ENCODE measurements around the gene CD163L1.
"Not testable (repeated sequence)": the region's sequence is repeated elsewhere in the genome, so short reads cannot be mapped to it uniquely, and the experiment has no call there.

CD163L1 gene

DNA sequence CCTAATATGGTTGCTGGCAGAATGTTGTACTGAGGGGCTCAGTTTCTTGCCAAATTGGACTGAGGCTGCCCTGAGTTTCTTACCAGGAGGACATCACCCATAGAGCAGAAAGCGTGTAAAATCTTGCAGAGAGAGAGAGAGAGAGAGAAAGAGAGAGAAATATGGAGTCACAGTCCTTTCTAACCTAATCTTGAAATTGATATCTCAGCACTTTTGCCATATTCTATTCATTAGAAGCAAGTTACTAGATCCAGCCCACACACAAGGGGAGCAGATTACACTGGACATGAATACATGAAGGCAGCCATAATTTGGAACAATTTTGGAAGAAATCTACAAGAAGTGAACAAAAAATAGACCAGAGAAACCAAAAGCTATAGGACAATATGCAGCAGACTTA, 4.1 kb upstream of the CD163L1 start:
- Histone ChIP-seq H3K4me3 (ENCODE audit: extremely low read depth, insufficient read depth, low read length, poor library complexity, severe bottlenecking) (no peak overlapping the region), H3K4me1 (ENCODE audit: control insufficient read depth, insufficient read depth, low read length, poor library complexity, severe bottlenecking) (no peaks in the 10 kb centered on the region), H3K27ac (ENCODE audit: low read depth, low read length, severe bottlenecking) (no peak overlapping the region), H3K36me3 (ENCODE audit: control insufficient read depth, insufficient read depth, low read length) (no peaks in the 10 kb centered on the region), H3K9me3 (ENCODE audit: control insufficient read depth, low read length) (no peaks in the 10 kb centered on the region)
- WGBS, 2 experiments (ENCODE audit: insufficient coverage in 2 of 2) = no CpG with 5 or more reads among the region's 1 CpG

DNA sequence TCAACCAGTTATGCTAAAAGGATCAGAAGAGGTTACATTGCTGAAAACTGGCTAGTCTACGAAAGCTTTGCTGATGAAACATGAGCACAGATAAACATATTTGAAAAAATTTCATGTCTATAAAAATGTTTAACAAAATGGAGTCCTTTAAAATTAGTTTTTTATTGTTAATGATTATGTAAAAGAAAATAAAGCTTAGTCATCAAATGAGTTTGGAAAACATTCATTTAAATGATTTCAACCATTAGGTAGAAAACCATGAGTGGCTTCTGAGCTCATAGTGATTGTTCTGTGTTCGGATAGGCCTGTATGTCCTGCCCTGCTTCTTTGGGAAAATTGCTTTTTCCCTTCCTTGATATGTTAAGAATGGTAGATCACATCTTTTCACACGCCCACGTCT, 584 bp upstream of the CD163L1 start:
- no peaks in the 10 kb centered on the region for H3K36me3 ChIP-seq (ENCODE audit: control insufficient read depth, insufficient read depth, low read length)
- 100% methylated on average over 1 of the region's 4 CpGs; no CpG with 5 or more reads in 1 of the 2 experiments for WGBS, 2 experiments (ENCODE audit: insufficient coverage in 2 of 2)
- H3K4me1 ChIP-seq (ENCODE audit: control insufficient read depth, insufficient read depth, low read length, poor library complexity, severe bottlenecking) = no peaks in the 10 kb centered on the region
- H3K9me3 ChIP-seq (ENCODE audit: control insufficient read depth, low read length) = no peaks in the 10 kb centered on the region
- no peak overlapping the region for H3K4me3 ChIP-seq (ENCODE audit: extremely low read depth, insufficient read depth, low read length, poor library complexity, severe bottlenecking)
- H3K27ac ChIP-seq (ENCODE audit: low read depth, low read length, severe bottlenecking) = no peak overlapping the region

DNA sequence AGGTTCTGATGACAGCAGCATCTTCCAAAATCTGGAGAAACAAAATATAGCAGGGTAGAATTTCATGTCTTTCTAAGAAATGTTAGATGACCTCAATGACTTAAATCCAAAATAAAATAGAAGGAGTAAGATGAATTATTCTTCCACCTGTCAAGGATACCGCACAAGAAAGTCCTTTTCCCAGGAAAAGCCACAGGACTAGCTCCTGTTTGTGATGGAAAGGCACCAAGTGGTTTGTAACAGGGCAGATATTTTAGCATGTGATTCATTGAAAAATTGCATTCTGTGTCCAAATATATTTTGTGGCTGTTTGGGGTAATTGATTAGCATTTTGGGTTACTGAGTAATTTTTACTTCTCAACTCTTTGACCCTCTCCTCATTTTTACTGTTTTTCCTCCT, 2.7 kb downstream of the CD163L1 start:
- no peak overlapping the region for H3K4me3 ChIP-seq (ENCODE audit: extremely low read depth, insufficient read depth, low read length, poor library complexity, severe bottlenecking)
- WGBS, 2 experiments (ENCODE audit: insufficient coverage in 2 of 2) = 78% methylated on average over 1 of the region's 1 CpG; no CpG with 5 or more reads in 1 of the 2 experiments
- no peaks in the 10 kb centered on the region for H3K9me3 ChIP-seq (ENCODE audit: control insufficient read depth, low read length)
- no peak overlapping the region for H3K27ac ChIP-seq (ENCODE audit: low read depth, low read length, severe bottlenecking)
- H3K4me1 ChIP-seq (ENCODE audit: control insufficient read depth, insufficient read depth, low read length, poor library complexity, severe bottlenecking) = no peaks in the 10 kb centered on the region
- no peaks in the 10 kb centered on the region for H3K36me3 ChIP-seq (ENCODE audit: control insufficient read depth, insufficient read depth, low read length)

DNA sequence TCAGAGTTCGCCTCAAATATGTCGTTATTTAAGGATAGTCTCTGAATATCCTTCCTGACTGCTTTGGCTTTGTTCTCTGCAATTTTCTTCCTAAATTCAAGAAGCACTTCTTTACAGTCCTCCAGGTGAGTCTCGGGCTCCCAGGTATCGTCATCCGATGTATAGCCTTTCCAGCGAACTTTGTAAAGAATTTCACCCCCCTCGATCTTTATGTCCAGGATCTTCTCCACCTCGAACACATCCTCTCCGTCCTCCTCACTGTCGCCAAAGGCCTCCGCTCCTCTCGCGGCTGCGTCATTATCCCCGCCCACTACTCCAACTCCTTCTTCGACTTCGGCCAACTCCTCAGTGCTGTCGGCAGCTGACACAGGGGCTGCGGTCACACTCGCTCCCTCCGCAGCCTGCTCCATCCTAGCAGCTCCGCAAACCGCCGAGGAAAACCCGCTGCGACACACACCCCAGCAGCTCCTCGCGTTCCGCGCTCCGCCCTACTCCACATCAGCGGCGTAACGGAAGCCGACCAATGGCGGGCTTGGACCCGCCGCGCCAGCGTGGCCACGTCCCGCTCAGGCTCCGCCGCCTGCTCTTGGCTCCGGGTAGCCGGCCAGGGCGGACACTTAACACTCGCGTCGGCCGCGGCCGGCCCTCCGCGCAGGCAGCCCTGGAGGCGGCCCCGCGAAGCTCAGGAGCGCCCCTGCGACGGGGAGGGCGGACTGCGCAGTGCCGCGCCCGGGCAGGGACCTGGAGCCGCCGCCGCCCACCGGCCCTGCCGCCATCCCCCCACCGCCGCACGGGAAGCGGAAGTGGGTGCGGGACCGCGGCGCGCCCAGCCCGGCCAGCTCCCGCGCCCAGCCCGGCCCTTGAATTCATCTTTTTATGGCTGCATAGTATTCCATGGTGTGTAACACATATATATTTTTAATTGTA, 4.1 kb downstream of the CD163L1 start:
- H3K9me3 ChIP-seq (ENCODE audit: control insufficient read depth, low read length) = no peaks in the 10 kb centered on the region
- H3K4me3 ChIP-seq (ENCODE audit: extremely low read depth, insufficient read depth, low read length, poor library complexity, severe bottlenecking) = peak overlapping the region; percentile 35
- no peaks in the 10 kb centered on the region for H3K36me3 ChIP-seq (ENCODE audit: control insufficient read depth, insufficient read depth, low read length)
- no peaks in the 10 kb centered on the region for H3K4me1 ChIP-seq (ENCODE audit: control insufficient read depth, insufficient read depth, low read length, poor library complexity, severe bottlenecking)
- peak overlapping the region; percentile 30 for H3K27ac ChIP-seq (ENCODE audit: low read depth, low read length, severe bottlenecking)
- WGBS, 2 experiments (ENCODE audit: insufficient coverage in 2 of 2) = 13 to 14% methylated on average over 64 to 65 of the region's 84 CpGs

DNA sequence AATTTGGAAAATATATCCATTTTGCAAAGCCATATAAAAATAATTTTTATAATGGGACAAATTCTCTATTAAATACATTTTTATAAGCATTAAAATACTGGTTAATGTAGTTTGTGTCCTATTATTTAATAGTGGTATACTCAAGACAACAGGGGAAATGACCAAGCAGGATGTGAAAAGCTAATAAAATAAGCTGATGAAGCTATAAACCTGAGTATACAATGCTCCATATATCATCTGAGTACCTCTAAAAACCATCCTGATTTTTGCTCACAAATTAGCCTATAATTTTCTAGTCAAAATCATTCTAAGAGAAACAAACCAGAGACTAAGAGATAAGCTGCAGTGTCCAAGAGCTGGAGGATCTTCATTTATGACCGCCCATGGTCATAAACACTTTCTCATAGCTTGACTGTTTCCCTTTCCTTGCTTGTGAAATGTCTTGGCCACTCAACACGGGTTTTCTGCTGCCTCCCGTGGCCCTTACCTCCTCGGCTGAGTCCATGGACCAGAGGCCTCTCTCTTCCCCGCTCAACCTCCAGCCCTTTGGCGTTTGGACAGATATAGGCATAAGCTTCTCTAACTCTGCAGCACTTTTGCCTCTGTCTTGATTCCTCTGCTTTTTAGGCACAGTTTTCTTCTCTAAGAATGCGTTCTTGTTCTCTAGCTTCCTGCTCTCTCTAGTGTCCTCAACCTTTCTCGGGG, 5.5 kb downstream of the CD163L1 start:
- H3K36me3 ChIP-seq (ENCODE audit: control insufficient read depth, insufficient read depth, low read length); H3K27ac ChIP-seq (ENCODE audit: low read depth, low read length, severe bottlenecking); H3K9me3 ChIP-seq (ENCODE audit: control insufficient read depth, low read length); H3K4me1 ChIP-seq (ENCODE audit: control insufficient read depth, insufficient read depth, low read length, poor library complexity, severe bottlenecking); H3K4me3 ChIP-seq (ENCODE audit: extremely low read depth, insufficient read depth, low read length, poor library complexity, severe bottlenecking): not testable (repeated sequence)
- WGBS, 2 experiments (ENCODE audit: insufficient coverage in 2 of 2) = 91 to 97% methylated on average over 6 to 8 of the region's 8 CpGs

DNA sequence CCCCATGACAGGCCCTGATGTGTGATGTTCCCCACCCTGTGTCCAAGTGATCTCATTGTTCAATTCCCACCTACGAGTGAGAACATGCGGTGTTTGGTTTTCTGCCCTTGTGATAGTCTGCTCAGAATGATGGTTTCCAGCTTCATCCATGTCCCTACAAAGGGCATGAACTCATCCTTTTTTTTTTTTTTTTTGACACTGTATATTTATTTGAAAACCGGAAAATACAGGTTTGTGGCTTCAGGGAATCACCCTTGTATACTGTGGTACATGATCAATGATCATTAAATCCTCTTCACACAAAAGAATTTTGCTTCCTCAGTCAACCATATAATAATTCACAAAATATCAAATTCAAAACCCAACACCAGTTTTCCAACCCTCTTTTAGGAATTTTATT, 6.5 kb downstream of the CD163L1 start:
- H3K9me3 ChIP-seq (ENCODE audit: control insufficient read depth, low read length); H3K27ac ChIP-seq (ENCODE audit: low read depth, low read length, severe bottlenecking); H3K36me3 ChIP-seq (ENCODE audit: control insufficient read depth, insufficient read depth, low read length); H3K4me1 ChIP-seq (ENCODE audit: control insufficient read depth, insufficient read depth, low read length, poor library complexity, severe bottlenecking); H3K4me3 ChIP-seq (ENCODE audit: extremely low read depth, insufficient read depth, low read length, poor library complexity, severe bottlenecking): not testable (repeated sequence)
- WGBS, 2 experiments (ENCODE audit: insufficient coverage in 2 of 2) = no CpG with 5 or more reads among the region's 3 CpGs

DNA sequence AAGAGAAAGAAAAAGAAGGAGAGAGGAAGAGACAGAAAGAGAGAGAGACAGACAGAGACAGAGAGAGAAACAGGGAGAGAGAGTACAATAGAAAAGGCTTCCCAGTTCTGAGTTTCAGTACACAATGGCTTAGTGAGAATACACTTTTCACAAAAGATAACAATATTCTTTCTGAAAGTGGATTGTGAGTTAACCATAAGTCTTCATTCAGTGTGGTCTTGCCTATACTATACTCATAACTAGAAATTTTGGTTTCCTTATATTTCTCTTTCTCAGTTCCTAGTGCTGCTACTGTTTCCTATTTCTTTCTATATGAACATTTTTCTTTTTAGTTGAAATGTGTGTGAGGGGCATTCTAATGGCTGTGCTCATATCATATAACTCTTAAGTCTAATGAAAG, 9.3 kb downstream of the CD163L1 start:
- Histone ChIP-seq H3K27ac (ENCODE audit: low read depth, low read length, severe bottlenecking) (no peak overlapping the region), H3K36me3 (ENCODE audit: control insufficient read depth, insufficient read depth, low read length) (no peaks in the 10 kb centered on the region), H3K4me3 (ENCODE audit: extremely low read depth, insufficient read depth, low read length, poor library complexity, severe bottlenecking) (no peak overlapping the region), H3K9me3 (ENCODE audit: control insufficient read depth, low read length) (no peaks in the 10 kb centered on the region), H3K4me1 (ENCODE audit: control insufficient read depth, insufficient read depth, low read length, poor library complexity, severe bottlenecking) (no peaks in the 10 kb centered on the region)

DNA sequence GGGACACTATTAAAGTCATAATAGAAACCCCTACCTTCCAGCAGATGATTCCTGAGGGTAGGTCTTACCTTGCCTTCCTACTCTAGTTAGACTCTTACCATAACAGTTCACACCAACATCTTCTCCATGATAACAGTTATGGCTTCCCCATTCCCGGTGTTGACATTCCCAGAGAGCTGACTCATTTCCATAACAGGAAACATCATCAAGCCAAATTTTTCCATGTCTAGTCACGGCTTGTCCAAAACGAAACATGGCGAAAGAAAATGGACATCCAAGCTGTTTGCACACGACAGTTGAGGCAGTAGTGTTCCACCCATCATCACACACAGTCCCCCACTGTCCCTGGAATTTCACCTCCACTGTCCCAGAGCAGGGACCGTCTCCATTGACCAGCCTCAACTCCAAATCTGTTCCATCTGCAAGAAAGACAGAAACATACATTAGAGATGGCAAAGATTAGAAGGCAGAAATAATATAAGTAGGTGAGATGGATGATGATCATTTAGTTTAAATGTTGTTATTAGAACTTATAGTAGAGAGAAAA, 10.6 kb downstream of the CD163L1 start:
- Histone ChIP-seq H3K27ac (ENCODE audit: low read depth, low read length, severe bottlenecking) (no peak overlapping the region), H3K9me3 (ENCODE audit: control insufficient read depth, low read length) (no peaks in the 10 kb centered on the region), H3K4me3 (ENCODE audit: extremely low read depth, insufficient read depth, low read length, poor library complexity, severe bottlenecking) (no peak overlapping the region), H3K36me3 (ENCODE audit: control insufficient read depth, insufficient read depth, low read length) (no peaks in the 10 kb centered on the region), H3K4me1 (ENCODE audit: control insufficient read depth, insufficient read depth, low read length, poor library complexity, severe bottlenecking) (no peaks in the 10 kb centered on the region)
- 85 to 86% methylated on average over 5 of the region's 6 CpGs for WGBS, 2 experiments (ENCODE audit: insufficient coverage in 2 of 2)

DNA sequence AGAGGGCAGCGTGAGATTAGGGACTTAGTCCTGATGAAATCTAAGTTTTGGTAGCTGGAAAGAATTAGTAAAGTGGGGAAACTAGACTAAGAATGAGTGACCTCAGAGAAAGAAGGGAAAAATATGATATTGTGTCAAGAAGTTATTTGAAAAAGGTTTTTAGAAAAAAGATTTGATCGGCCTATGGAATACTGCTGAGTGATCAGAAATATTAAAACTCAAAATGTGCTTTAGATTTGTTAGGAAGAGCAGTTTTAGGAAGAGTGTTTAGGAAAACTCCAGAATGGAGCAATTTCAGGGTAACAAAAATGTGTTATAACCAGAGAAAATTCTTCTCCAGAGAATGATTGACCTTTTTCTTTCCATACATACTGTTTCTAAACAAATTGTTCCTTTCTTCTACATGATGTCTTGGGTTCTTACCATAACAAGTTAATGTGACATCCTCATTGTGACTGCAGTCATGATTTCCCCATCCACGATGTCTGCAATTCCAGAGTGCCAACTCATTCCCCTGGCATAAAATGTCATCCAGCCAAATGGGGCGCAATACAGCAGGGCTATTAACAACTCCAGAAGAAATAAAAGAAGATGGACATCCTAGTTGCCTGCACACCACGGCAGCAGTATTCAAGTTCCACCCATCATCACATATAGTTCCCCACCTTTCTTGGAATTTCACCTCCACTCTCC, 11.8 kb downstream of the CD163L1 start:
- H3K4me3 ChIP-seq (ENCODE audit: extremely low read depth, insufficient read depth, low read length, poor library complexity, severe bottlenecking) = no peak overlapping the region
- 88 to 100% methylated on average over 4 to 5 of the region's 5 CpGs for WGBS, 2 experiments (ENCODE audit: insufficient coverage in 2 of 2)
- no peaks in the 10 kb centered on the region for H3K9me3 ChIP-seq (ENCODE audit: control insufficient read depth, low read length)
- H3K4me1 ChIP-seq (ENCODE audit: control insufficient read depth, insufficient read depth, low read length, poor library complexity, severe bottlenecking) = no peaks in the 10 kb centered on the region
- H3K27ac ChIP-seq (ENCODE audit: low read depth, low read length, severe bottlenecking) = no peak overlapping the region
- H3K36me3 ChIP-seq (ENCODE audit: control insufficient read depth, insufficient read depth, low read length) = no peaks in the 10 kb centered on the region

DNA sequence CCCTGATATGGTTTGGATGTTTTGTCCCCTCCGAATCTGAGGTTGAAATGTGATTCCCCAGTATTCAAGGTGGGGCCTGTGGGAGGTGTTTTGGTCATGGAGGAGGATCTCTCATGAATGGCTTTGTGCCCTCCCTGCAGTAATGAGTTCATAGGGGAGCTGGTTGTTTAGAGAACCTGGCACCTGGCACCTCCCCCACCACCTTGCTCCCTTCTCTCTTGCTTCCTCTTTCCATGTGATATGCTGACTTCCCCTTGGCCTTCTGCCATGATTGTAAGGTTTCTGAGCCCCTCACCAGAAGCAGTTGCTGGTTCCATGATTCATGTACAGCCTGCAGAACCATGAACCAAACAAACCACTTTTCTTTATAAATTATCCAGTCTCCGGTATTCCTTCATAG, 32.6 kb downstream of the CD163L1 start:
- no peaks in the 10 kb centered on the region for H3K9me3 ChIP-seq (ENCODE audit: control insufficient read depth, low read length)
- H3K4me1 ChIP-seq (ENCODE audit: control insufficient read depth, insufficient read depth, low read length, poor library complexity, severe bottlenecking) = no peaks in the 10 kb centered on the region
- no peak overlapping the region for H3K27ac ChIP-seq (ENCODE audit: low read depth, low read length, severe bottlenecking)
- WGBS, 2 experiments (ENCODE audit: insufficient coverage in 2 of 2) = 100% methylated on average over 1 of the region's 2 CpGs; no CpG with 5 or more reads in 1 of the 2 experiments
- H3K36me3 ChIP-seq (ENCODE audit: control insufficient read depth, insufficient read depth, low read length) = no peaks in the 10 kb centered on the region
- no peak overlapping the region for H3K4me3 ChIP-seq (ENCODE audit: extremely low read depth, insufficient read depth, low read length, poor library complexity, severe bottlenecking)
